ENCODE measurements around the gene P2RX5.

The P2RX5 gene

DNA sequence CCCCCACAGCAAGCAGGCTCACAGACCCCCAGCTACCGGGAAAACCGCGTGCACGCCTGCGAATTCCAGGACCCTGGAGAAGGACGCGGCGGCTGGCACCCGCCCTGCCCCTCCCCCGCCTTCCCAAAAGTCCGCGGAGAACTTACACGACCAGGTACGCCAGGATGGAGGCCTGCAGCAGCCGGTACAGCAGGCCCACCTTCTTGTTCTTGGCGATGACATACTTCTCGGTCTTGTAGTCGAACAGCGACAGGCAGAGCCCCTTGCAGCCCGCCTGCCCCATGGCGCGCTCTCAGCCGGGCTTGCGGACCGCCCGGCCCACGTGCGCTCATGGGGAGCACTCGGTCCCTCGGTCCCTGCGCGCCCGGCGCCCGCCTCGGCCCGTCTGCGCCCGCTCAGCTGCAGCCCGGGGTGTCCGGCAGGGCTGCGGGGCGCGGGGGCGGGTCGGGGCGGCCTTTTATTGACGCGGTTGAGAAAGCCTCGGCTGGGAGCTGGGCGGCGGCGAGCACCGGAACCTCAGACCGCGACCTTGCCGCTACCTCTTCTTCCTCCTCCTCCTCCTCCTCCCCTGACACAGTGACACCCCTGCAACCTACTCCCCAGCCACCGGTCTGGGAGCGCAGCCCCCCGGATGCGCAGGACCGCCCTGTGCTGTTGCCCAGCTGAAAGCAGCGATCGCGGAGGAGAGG, at the start of gene P2RX5 (continued):
- TF ChIP-seq ZNF24 (tag by site-specific recombination; IDR thresholded peaks at IDR 0.05): no peak
- no peak for TF ChIP-seq ZBTB10 (tag by site-specific recombination; IDR thresholded peaks at IDR 0.05)
- TF ChIP-seq ZNF248 (tag by site-specific recombination; IDR thresholded peaks at IDR 0.05): no peak
- TF ChIP-seq ZSCAN5A (tag by site-specific recombination; IDR thresholded peaks at IDR 0.05): no peak
- TF ChIP-seq SCRT1 (tag by site-specific recombination; IDR thresholded peaks at IDR 0.05; ENCODE audit: borderline replicate concordance): no peak
- TF ChIP-seq, protein P1, sequence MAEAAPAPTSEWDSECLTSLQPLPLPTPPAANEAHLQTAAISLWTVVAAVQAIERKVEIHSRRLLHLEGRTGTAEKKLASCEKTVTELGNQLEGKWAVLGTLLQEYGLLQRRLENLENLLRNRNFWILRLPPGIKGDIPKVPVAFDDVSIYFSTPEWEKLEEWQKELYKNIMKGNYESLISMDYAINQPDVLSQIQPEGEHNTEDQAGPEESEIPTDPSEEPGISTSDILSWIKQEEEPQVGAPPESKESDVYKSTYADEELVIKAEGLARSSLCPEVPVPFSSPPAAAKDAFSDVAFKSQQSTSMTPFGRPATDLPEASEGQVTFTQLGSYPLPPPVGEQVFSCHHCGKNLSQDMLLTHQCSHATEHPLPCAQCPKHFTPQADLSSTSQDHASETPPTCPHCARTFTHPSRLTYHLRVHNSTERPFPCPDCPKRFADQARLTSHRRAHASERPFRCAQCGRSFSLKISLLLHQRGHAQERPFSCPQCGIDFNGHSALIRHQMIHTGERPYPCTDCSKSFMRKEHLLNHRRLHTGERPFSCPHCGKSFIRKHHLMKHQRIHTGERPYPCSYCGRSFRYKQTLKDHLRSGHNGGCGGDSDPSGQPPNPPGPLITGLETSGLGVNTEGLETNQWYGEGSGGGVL (tag by site-specific recombination; IDR thresholded peaks at IDR 0.05): no peak
- no peak for TF ChIP-seq SP3 (tag by site-specific recombination; IDR thresholded peaks at IDR 0.05)
- peak; percentile 49 for TF ChIP-seq PATZ1 (tag by site-specific recombination; IDR thresholded peaks at IDR 0.05)
- 0 out of 2 replicates have a peak, but pooled peaks have one; percentile 48 for TF ChIP-seq ZBTB7A (tag by site-specific recombination; IDR thresholded peaks at IDR 0.05; ENCODE audit: low read depth)
- no peak for TF ChIP-seq ZNF133 (tag by site-specific recombination; IDR thresholded peaks at IDR 0.05)
- no peak for TF ChIP-seq ZNF157 (tag by site-specific recombination; IDR thresholded peaks at IDR 0.05)
- no peak for TF ChIP-seq KLF7 (tag by site-specific recombination; IDR thresholded peaks at IDR 0.05; ENCODE audit: borderline replicate concordance)
- TF ChIP-seq ZNF280D (tag by site-specific recombination; IDR thresholded peaks at IDR 0.05): no peak
- TF ChIP-seq REST (tag by site-specific recombination; IDR thresholded peaks at IDR 0.05): peak; percentile 93
- TF ChIP-seq ZNF138 (tag by site-specific recombination; IDR thresholded peaks at IDR 0.05; ENCODE audit: borderline replicate concordance): no peak
- TF ChIP-seq ZNF549 (tag by site-specific recombination; IDR thresholded peaks at IDR 0.05): no peak
- no peak for TF ChIP-seq GLI4 (tag by site-specific recombination; IDR thresholded peaks at IDR 0.05)
- no peak; the same call in 1 of the 2 replicates for TF ChIP-seq GLIS2 (tag by site-specific recombination; IDR thresholded peaks at IDR 0.05)
- no peak for TF ChIP-seq ZNF621 (tag by site-specific recombination; IDR thresholded peaks at IDR 0.05)
- TF ChIP-seq ZNF324 (tag by site-specific recombination; IDR thresholded peaks at IDR 0.05): no peak
- TF ChIP-seq, protein P2, sequence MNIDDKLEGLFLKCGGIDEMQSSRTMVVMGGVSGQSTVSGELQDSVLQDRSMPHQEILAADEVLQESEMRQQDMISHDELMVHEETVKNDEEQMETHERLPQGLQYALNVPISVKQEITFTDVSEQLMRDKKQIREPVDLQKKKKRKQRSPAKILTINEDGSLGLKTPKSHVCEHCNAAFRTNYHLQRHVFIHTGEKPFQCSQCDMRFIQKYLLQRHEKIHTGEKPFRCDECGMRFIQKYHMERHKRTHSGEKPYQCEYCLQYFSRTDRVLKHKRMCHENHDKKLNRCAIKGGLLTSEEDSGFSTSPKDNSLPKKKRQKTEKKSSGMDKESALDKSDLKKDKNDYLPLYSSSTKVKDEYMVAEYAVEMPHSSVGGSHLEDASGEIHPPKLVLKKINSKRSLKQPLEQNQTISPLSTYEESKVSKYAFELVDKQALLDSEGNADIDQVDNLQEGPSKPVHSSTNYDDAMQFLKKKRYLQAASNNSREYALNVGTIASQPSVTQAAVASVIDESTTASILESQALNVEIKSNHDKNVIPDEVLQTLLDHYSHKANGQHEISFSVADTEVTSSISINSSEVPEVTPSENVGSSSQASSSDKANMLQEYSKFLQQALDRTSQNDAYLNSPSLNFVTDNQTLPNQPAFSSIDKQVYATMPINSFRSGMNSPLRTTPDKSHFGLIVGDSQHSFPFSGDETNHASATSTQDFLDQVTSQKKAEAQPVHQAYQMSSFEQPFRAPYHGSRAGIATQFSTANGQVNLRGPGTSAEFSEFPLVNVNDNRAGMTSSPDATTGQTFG (tag by site-specific recombination; IDR thresholded peaks at IDR 0.05; ENCODE audit: borderline replicate concordance): no peak

Data from HEK293 (cell line).